AG04449 (cell line): Measurements from ENCODE around the gene HOXB2.

Source experiments
- CTCF ChIA-PET: fragments of 350-600 bp; formaldehyde crosslinking; extraction: SDS; loops from one replicate; lab custom pipeline; 2021; ENCODE audit warnings: antibody characterized with exemption; lab: Yijun Ruan, JAX
- POLR2A ChIA-PET: fragments of 400-600, 350-600 bp; formaldehyde crosslinking; extraction: SDS; loops from one replicate; lab custom pipeline; 2020; ENCODE audit warnings: antibody characterized with exemption, inconsistent platforms; lab: Yijun Ruan, JAX
- DNase-seq: peaks from one replicate; pipeline ENCODE4 v3.0.0-alpha.2; 2010; ENCODE audit warnings: low read depth, low spot score
- H3K4me3 ChIP-seq: 2 replicates; pipeline ENCODE4 v1.5.1; 2011; ENCODE audit warnings: low read depth, mild to moderate bottlenecking, control low read depth, low read length
- TF ChIP-seq, protein P1 (sequence below): IDR thresholded peaks from one replicate; pipeline ENCODE4 v1.5.1; 2011; ENCODE audit warnings: mild to moderate bottlenecking, moderate library complexity, low read length, control low read depth, inconsistent platforms; ENCODE audit not compliant: insufficient read depth; ENCODE audit errors: missing control alignments

The HOXB2 gene

DNA sequence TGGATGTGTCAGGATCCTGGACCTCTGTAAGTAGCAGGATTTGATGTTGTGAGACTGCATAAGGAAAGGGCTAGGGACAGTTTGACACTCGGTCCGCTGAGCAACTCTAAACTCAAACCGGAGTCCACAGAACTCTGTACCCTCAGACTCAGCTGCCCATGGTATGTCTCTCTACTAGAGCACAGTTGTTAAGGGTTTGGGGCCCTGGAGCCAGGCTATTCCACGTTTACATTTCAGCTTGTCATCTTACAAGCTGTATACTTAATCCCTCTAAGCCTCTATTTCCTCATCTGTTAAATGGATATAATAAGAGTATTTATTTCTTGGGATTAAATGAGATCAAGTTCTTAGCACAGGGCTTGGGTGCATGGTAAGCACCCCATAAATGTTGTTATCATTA is 42.0 kb downstream of the HOXB2 start:
- ChIA-PET CTCF (interaction anchor here (0.9 to 4.1 kb wide), 4 partner anchors 10 to 151 kb away, joined by 3 to 33 read pairs (median 14); no protein-coding TSS in a partner anchor), POLR2A (no interaction called here)
- no peak for DNase-seq
- TF ChIP-seq, protein P1, sequence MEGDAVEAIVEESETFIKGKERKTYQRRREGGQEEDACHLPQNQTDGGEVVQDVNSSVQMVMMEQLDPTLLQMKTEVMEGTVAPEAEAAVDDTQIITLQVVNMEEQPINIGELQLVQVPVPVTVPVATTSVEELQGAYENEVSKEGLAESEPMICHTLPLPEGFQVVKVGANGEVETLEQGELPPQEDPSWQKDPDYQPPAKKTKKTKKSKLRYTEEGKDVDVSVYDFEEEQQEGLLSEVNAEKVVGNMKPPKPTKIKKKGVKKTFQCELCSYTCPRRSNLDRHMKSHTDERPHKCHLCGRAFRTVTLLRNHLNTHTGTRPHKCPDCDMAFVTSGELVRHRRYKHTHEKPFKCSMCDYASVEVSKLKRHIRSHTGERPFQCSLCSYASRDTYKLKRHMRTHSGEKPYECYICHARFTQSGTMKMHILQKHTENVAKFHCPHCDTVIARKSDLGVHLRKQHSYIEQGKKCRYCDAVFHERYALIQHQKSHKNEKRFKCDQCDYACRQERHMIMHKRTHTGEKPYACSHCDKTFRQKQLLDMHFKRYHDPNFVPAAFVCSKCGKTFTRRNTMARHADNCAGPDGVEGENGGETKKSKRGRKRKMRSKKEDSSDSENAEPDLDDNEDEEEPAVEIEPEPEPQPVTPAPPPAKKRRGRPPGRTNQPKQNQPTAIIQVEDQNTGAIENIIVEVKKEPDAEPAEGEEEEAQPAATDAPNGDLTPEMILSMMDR: no peak
- no peak overlapping the region for H3K4me3 ChIP-seq

DNA sequence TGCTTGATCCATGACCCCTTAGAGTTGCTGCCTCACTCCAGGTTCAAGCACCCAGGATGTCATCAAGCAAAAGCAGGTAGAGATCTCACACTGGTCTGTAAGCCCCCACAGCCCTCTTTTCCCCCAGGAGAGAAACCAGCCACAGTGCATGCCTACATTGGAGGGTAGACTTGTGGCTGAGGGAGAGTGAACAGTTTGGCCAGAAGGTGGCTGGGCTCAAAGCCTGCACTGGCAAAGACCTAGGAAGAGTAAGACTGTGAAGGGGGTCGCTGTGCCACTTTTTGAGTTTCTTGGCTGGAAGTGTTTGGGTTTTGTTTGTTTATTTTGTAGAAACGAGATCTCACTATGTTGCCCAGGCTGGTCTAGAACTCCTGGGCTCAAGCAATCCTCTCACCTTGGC is 42.6 kb downstream of the HOXB2 start:
- POLR2A ChIA-PET: no interaction called here

DNA sequence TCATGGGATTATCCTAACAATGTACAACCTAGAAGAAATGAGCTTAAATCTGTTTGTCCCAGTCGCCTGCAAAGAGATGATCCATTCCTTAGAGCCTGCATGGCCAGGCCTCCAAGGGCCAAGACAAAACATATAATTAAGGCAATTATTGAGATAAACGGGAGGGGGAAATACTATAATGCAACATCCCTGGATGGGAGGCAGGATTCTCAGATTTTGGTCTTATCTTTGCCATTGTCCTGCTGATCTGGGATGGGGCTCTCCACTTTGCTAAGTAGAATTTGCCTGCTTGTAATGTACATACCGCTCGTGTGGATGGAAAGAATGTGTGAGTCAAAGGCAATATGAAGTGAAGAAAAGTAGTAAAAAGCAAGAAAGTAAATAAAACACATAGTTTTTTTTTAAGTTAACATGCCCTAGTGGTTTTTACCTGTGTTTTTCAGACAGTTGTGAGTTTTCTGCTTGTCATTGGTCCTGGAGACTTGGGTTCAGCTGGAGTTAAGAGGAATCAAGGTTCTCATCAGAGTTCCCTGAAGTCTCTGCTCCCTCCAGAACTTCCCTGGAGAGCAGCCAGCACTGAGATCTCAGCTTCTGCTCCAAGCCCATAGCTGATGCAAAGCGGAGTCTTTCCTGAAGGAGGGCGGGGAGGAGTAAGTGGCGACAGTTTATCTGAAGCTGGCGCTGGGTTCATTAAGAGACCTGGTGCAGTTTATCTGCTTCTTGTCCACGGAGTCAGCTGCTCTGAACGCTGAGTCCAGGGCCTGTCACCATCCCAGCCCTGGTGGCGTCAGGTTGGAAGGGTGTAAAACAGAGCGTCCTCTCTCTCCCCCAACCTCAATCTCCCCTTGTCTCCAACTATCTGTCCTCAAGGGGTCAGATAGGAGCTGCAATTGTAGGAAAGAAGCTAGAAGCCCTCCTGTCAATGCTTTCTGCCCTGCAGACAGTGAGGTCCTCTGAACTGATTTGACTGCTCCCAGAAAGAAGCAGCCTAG is 44.2 kb downstream of the HOXB2 start:
- H3K4me3 ChIP-seq: no peak overlapping the region
- ChIA-PET CTCF (interaction anchor here (0.7 to 2.3 kb wide), 12 partner anchors 8 to 161 kb away, joined by 3 to 14 read pairs (median 3); no protein-coding TSS in a partner anchor), POLR2A (interaction anchor here (0.8 to 1.4 kb wide), 2 partner anchors 9 to 14 kb away, joined by 3 to 5 read pairs; no protein-coding TSS in a partner anchor)
- TF ChIP-seq, protein P1: no peak
- DNase-seq: no peak

More for the DNA sequence above, 42.6 kb downstream of the HOXB2 start:
- no peak overlapping the region for H3K4me3 ChIP-seq
- CTCF ChIA-PET: interaction anchor here (2.3 kb wide), 1 partner anchor 10 kb away, joined by 14 read pairs; no protein-coding TSS in a partner anchor
- DNase-seq: no peak
- TF ChIP-seq, protein P1: no peak

DNA sequence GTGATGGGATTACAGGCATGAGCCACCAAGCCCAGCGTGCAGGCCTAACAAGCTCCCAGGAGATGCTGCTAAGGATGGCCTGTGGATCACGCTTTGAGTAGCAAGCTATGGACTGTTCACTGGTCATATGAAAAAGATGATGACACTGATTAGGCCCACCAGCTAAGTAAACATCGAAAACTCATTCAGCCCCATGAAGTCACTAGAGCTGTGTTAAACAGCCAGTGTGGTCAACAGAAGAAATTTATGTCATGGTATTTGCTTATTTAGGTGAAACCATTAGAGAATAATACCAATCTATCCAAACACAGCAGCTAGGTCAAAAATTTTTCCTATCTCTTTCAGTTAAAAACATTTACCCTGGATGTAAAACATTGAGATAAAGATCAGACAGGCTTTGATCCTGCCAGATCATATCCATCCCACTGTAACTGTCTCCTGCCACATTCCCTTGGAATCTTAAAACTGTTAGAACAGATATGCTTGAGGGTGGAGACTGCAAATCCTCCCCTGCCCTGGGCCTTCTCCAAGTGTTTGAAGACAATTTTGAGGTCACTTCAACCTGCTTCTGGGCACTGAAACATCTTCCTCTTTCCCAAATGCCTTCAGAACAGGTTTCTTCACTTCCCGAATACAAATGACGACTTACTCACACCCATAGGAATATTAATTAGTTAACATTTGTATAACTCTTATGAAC is 45.0 kb downstream of the HOXB2 start:
- DNase-seq: no peak
- no peak overlapping the region for H3K4me3 ChIP-seq
- TF ChIP-seq, protein P1: no peak
- POLR2A ChIA-PET: interaction anchor here (1.4 kb wide), 1 partner anchor 13 kb away, joined by 5 read pairs; no protein-coding TSS in a partner anchor
- CTCF ChIA-PET: interaction anchor here (0.7 to 3.8 kb wide), 7 partner anchors 8 to 93 kb away, joined by 3 to 16 read pairs (median 7); no protein-coding TSS in a partner anchor

DNA sequence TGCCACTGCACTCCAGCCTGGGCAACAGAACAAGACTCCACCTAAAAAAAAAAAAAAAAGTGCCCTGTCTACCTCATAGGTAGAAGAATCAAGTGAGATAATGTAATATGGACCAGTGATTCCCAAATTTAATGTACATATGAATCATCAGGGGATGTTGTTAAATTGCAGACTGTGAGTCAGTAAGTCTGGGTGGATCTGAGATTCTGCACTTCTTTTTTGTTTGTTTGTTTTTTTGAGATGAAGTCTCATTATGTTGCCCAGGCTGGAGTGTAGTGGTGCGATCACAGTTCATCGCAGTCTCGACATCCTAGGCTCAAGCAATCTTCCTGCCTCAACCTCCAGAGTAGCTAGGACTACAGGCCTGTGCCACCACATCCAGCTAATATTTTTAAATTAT is 45.7 kb downstream of the HOXB2 start:
- no peak overlapping the region for H3K4me3 ChIP-seq
- CTCF ChIA-PET: interaction anchor here (0.8 to 3.8 kb wide), 4 partner anchors 11 to 61 kb away, joined by 3 to 16 read pairs (median 6); no protein-coding TSS in a partner anchor
- TF ChIP-seq, protein P1: no peak
- no peak for DNase-seq
- POLR2A ChIA-PET: interaction anchor here (1.4 kb wide), 1 partner anchor 12 kb away, joined by 5 read pairs; no protein-coding TSS in a partner anchor
